A549 treated with CpdA at 1 μM for 4 hours (cell line): ENCODE measurements around the gene CELA3A. TPM values are rescaled to one million over a fixed set of nuclear protein-coding genes. Genes with fewer than 3 reads are reported as not detected.

Source experiments
- total RNA-seq: library from RNA; stranded (reverse); fragments of 200-300 nt; extraction: Qiagen RNA extraction; gene quantifications from 5 replicates; pipeline ENCODE4 v1.2.3, GENCODE V29; 2022; ENCODE audit warnings: low read depth

The CELA3A gene
- not detected in 5 replicates for total RNA-seq

DNA sequence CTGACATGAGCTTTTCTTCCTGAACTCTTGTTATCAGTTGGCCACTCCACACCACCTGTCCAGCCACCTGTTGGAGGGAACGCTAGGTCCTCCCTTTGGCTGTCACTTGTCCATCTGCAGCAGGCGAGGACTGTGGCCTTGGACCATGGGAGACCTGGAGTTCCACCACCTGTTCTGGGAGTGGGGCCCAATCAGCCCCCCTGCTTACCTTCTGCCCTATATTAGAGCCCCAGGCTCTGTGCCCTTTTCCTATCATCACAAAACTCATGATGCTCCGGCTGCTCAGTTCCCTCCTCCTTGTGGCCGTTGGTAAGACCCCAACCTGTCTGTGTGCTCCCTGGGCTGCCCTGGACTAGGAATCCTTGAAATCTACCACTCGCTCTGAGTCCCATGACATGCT, at the start of gene CELA3A:
Gene CELA3A (plus strand): TSS at position 249 of the 400 bp plus-strand sequence. CDS start 18 bp downstream, at position 267.

DNA sequence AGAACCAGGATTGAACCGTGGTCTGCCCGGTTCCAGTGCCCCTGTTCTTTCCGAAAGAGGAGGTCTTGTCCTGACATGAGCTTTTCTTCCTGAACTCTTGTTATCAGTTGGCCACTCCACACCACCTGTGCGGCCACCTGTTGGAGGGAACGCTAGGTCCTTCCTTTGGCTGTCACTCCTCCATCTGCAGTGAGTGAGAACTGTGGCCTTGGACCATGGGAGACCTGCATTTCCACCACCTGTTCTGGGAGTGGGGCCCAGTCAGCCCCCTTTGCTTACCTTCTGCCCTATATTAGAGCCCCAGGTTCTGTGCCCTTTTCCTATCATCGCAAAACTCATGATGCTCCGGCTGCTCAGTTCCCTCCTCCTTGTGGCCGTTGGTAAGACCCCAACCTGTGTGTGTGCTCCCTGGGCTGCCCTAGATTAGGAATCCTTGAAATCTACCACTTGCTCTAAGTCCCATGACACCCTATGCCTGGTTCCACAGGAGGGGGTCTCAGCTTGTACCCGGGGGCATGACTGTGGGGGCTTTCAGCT, 24.7 kb upstream of the CELA3A start, which contains the start of gene CELA3B:
Gene CELA3B (plus strand): TSS at position 320 of the 537 bp plus-strand sequence. CDS start 18 bp downstream, at position 338.

GRCh38 chr1:22052115-22053016, 50.9 kb downstream of the CELA3A start, which contains the start of gene CDC42:
Gene CDC42 (plus strand): TSS chr1:22052709. CDS start chr1:22078479, 25,770 bp downstream.

Other genes with a start within 250 kb of the CELA3A start
- gene USP48, start 218.5 kb upstream of the CELA3A start, total RNA-seq, result 16.0 to 18.6 TPM (median 18.3 TPM) in 5 replicates
- gene LDLRAD2, start 189.4 kb upstream of the CELA3A start, total RNA-seq, result 0.10 to 0.33 TPM (median 0.14 TPM) in 5 replicates
- 48.7 to 70.8 TPM (median 55.7 TPM) in 5 replicates for gene HSPG2, start 64.3 kb upstream of the CELA3A start, total RNA-seq
- gene CELA3B, start 24.6 kb upstream of the CELA3A start, total RNA-seq, result not detected in 5 replicates
- gene CDC42, start 51.1 kb downstream of the CELA3A start, total RNA-seq, result 144 to 215 TPM (median 150 TPM) in 5 replicates
- gene WNT4, start 141.4 kb downstream of the CELA3A start, total RNA-seq, result 0.09 to 0.41 TPM (median 0.22 TPM) in 5 replicates